Neural progenitor cell (in vitro differentiated cells): ENCODE results near the gene CPA4.

Experiments used
- CTCF ChIP-seq: fragments of 200-600 bp; sonication (generic); IDR thresholded peaks from 2 replicates; pipeline ENCODE4 v1.5.1; 2017; ENCODE audit warnings: antibody characterized with exemption, mild to moderate bottlenecking
- EZH2 ChIP-seq: fragments of 200-600 bp; sonication (generic); IDR thresholded peaks from 2 replicates; pipeline ENCODE4 v1.6.1; 2017; ENCODE audit warnings: antibody characterized with exemption, mild to moderate bottlenecking, moderate library complexity
- EZH2phosphoT487 ChIP-seq: fragments of 200-600 bp; sonication (generic); IDR thresholded peaks from 2 replicates; pipeline ENCODE4 v1.6.1; 2017; ENCODE audit warnings: antibody characterized with exemption

GRCh38 chr7:130254555-130254954 lies 38.4 kb upstream of the CPA4 start:
- TF ChIP-seq CTCF (no peak), EZH2 (no peak), EZH2phosphoT487 (no peak)
